WERI-Rb-1 (cell line): Measurements from ENCODE around the gene ST6GALNAC3.

Experiments
- DNase-seq: peaks from one replicate; pipeline ENCODE4 v3.0.0-alpha.2; 2020
- H3K27ac ChIP-seq: fragments of 250-450 bp; sonication (Bioruptor Pico); 2 replicates; pipeline ENCODE4 v1.5.1; 2020; ENCODE audit warnings: mild to moderate bottlenecking, moderate library complexity
- H3K27me3 ChIP-seq: fragments of 250-450 bp; sonication (Bioruptor Pico); 2 replicates; pipeline ENCODE4 v1.5.1; 2021; ENCODE audit warnings: mild to moderate bottlenecking, low read depth, moderate library complexity; ENCODE audit not compliant: insufficient read depth, severe bottlenecking
- H3K36me3 ChIP-seq: fragments of 250-450 bp; sonication (Bioruptor Pico); 2 replicates; pipeline ENCODE4 v1.5.1; 2020; ENCODE audit warnings: mild to moderate bottlenecking, moderate library complexity
- H3K4me3 ChIP-seq: 2 replicates; pipeline ENCODE4 v1.5.1; 2011; ENCODE audit warnings: low read depth, mild to moderate bottlenecking, control low read depth, low read length
- H3K9me3 ChIP-seq: fragments of 250-450 bp; sonication (Bioruptor Pico); 2 replicates; pipeline ENCODE4 v1.5.1; 2021; ENCODE audit warnings: mild to moderate bottlenecking, moderate library complexity; ENCODE audit not compliant: severe bottlenecking
- CTCF ChIP-seq: IDR thresholded peaks from 2 replicates; pipeline ENCODE4 v1.5.1; 2011; ENCODE audit warnings: low read depth, mild to moderate bottlenecking, control low read depth, inconsistent platforms, low read length

ST6GALNAC3 gene

GRCh38 chr1:76374086-76374485, 299.5 kb downstream of the ST6GALNAC3 start:
- no peak for DNase-seq
- H3K4me3 ChIP-seq = no peak overlapping the region

GRCh38 chr1:76377247-76377646, 302.7 kb downstream of the ST6GALNAC3 start:
- Histone ChIP-seq H3K27ac (no peak overlapping the region), H3K27me3 (no peaks in the 10 kb centered on the region), H3K4me3 (no peak overlapping the region), H3K36me3 (no peaks in the 10 kb centered on the region), H3K9me3 (no peaks in the 10 kb centered on the region)
- TF ChIP-seq CTCF = no peak
- DNase-seq = no peak

More at GRCh38 chr1:76374086-76374485, 299.5 kb downstream of the ST6GALNAC3 start:
- no peaks in the 10 kb centered on the region for H3K36me3 ChIP-seq
- H3K27ac ChIP-seq = no peak overlapping the region
- no peaks in the 10 kb centered on the region for H3K9me3 ChIP-seq
- no peak for TF ChIP-seq CTCF
- H3K27me3 ChIP-seq = no peaks in the 10 kb centered on the region

GRCh38 chr1:76379506-76379905, 305.0 kb downstream of the ST6GALNAC3 start:
- Histone ChIP-seq H3K4me3 (no peak overlapping the region), H3K27me3 (no peaks in the 10 kb centered on the region), H3K27ac (no peak overlapping the region), H3K36me3 (no peaks in the 10 kb centered on the region), H3K9me3 (no peaks in the 10 kb centered on the region)
- no peak for TF ChIP-seq CTCF
- DNase-seq = no peak

DNA sequence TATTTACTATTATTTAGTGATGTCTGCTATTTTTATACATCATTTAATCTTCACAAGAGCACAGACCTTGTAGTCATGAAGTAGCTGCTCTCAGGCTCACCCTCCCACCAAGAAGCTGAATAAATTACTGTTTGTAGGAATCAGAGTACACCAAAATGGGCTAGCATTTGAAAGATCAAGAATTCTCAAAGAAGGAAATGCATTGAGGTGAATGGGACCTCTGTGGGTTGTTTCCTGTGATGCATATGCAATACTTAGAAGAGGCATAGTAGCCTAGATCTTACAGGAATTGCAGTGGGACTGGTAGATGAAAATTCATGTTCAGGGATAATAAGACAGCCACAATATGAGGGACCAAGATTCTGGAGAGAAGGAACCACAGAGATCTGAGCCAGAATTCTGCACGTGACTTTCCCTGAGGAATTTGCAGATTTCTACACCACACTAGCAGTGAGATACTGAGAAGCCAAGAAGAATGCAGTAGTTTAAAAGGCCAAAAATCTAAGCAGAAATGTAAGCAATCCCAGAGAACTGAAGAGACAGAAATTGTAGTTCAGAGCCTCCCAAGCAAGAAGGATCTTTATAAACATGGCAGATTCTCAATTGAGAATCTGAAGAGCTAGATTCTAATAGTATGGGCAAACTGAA, 307.0 kb downstream of the ST6GALNAC3 start:
- no peak overlapping the region for H3K27ac ChIP-seq
- no peak for TF ChIP-seq CTCF
- no peak for DNase-seq
- H3K9me3 ChIP-seq = no peaks in the 10 kb centered on the region
- no peak overlapping the region for H3K4me3 ChIP-seq
- H3K36me3 ChIP-seq = no peaks in the 10 kb centered on the region
- H3K27me3 ChIP-seq = no peaks in the 10 kb centered on the region

DNA sequence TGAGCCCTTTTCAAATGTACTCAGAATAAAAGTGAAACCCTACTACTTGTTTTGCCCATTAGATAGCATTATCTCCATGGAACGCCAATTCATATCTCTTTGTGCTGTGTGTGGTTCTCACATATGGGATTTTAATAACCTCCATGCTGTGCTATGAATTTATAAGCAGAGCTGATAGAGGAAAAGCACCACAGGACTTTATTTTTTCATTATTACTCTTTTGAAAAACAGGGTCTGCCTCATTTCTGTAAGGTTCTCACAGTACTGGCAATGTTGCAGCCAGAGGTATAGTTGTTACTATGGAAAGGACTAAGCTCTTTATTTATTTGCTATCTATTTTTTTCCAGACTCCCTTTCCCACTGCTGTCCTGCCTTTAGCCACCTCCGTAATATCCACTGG, 313.7 kb downstream of the ST6GALNAC3 start:
- H3K27ac ChIP-seq = no peak overlapping the region
- DNase-seq = no peak
- no peak for TF ChIP-seq CTCF
- H3K27me3 ChIP-seq = no peaks in the 10 kb centered on the region
- no peak overlapping the region for H3K4me3 ChIP-seq
- no peaks in the 10 kb centered on the region for H3K36me3 ChIP-seq
- H3K9me3 ChIP-seq = no peaks in the 10 kb centered on the region

DNA sequence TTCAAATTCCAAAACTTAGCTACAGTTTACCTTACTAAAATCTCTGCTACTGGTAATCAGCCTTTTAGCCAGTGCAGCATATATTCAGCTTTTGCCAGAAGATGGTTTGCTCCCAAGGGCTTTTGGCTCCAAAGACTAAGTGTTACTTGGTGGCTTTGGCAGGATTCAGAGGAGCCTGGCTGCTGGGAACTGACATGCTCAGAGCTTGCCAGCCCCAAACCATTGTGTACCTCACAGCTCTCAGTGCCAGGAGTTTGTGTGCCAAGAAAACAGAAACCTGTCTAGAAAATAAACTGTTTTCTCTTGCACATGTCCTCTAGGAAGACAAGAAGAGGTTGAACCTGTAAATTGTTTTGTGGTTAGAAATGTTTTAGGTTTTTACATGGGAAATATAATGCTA, 315.9 kb downstream of the ST6GALNAC3 start:
- no peak for TF ChIP-seq CTCF
- no peak for DNase-seq
- H3K9me3 ChIP-seq = no peaks in the 10 kb centered on the region
- no peaks in the 10 kb centered on the region for H3K36me3 ChIP-seq
- no peak overlapping the region for H3K4me3 ChIP-seq
- H3K27ac ChIP-seq = no peak overlapping the region
- no peaks in the 10 kb centered on the region for H3K27me3 ChIP-seq
